Mucosa of gallbladder (tissue), 1 donor: ENCODE data around the gene RP2. TPM values are rescaled to one million over a fixed set of nuclear protein-coding genes. Genes with fewer than 3 reads are reported as not detected.

Source experiments
- DNase-seq: peaks from one replicate; pipeline ENCODE4 v3.0.0-alpha.2; 2020; ENCODE audit warnings: low spot score
- total RNA-seq: library from RNA; stranded (reverse); gene quantifications from one replicate; pipeline ENCODE4 v1.2.1, GENCODE V29; 2021
- donor health status: DM: no; HTN: no; CAD: no.

Gene RP2
- total RNA-seq, 1 donor from 2014 or later = 13.1 TPM

GRCh38 chrX:46918434-46918833, 81.6 kb downstream of the RP2 start:
- DNase-seq = no peak

- no peak for DNase-seq
These were observed 83.4 kb downstream of the RP2 start for GRCh38 chrX:46920235-46920634.

GRCh38 chrX:46922611-46923010, 85.8 kb downstream of the RP2 start:
- DNase-seq = no peak

- DNase-seq = no peak
These were observed 90.9 kb downstream of the RP2 start for GRCh38 chrX:46927718-46928117.

GRCh38 chrX:46929439-46930261, 92.8 kb downstream of the RP2 start:
- no peak for DNase-seq

Other genes with a start within 250 kb of the RP2 start
- gene SLC9A7, start 77.9 kb upstream of the RP2 start, total RNA-seq = 6.2 TPM
- gene JADE3, start 75.4 kb downstream of the RP2 start, total RNA-seq = 8.4 TPM
- 7.6 TPM for gene RGN, start 241.4 kb downstream of the RP2 start, total RNA-seq